ENCODE measurements around the gene ENOX1.

DNA sequence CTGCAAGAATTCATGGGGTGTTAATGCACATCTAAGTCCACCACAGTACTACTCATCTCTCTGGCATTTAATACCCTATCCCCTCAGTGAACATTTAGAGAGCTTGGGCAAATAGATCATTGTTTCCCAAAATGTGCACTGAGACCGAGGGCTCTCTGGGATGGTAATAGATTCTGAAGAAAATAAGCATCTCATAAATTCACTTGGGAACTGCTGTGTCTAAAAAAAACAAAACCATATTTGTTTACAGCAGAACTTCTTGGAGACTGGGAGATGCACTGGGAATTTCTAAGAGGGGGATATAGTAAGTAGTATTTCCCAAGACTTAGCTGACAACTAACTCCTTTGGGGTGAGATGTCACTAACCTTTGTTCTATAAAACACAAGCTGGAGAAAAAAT, 58.4 kb downstream of the ENOX1 start:
- TF ChIP-seq, protein P1, sequence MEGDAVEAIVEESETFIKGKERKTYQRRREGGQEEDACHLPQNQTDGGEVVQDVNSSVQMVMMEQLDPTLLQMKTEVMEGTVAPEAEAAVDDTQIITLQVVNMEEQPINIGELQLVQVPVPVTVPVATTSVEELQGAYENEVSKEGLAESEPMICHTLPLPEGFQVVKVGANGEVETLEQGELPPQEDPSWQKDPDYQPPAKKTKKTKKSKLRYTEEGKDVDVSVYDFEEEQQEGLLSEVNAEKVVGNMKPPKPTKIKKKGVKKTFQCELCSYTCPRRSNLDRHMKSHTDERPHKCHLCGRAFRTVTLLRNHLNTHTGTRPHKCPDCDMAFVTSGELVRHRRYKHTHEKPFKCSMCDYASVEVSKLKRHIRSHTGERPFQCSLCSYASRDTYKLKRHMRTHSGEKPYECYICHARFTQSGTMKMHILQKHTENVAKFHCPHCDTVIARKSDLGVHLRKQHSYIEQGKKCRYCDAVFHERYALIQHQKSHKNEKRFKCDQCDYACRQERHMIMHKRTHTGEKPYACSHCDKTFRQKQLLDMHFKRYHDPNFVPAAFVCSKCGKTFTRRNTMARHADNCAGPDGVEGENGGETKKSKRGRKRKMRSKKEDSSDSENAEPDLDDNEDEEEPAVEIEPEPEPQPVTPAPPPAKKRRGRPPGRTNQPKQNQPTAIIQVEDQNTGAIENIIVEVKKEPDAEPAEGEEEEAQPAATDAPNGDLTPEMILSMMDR (optimal IDR thresholded peaks at IDR 0.05 in 1 of 3, IDR thresholded peaks at IDR 0.05 in 1 of 3, conservative IDR thresholded peaks at IDR 0.05 in 1 of 3; ENCODE audit: extremely low read depth in 1 of 3, insufficient read depth in 2 of 3, low read length in 3 of 3), result no peak
- TF ChIP-seq EZH2 (IDR thresholded peaks at IDR 0.05; ENCODE audit: low read length), result no peak

Data from keratinocyte (primary cell).